H1 (cell line): ENCODE data around the gene CEP41. TPM values are rescaled to one million over a fixed set of nuclear protein-coding genes. Genes with fewer than 3 reads are reported as not detected.

Experiments used
- CTCF ChIA-PET: fragments of 300-600 bp; sonication (Branson Sonifier 250); formaldehyde crosslinking; loops from one replicate; lab custom pipeline; 2021; ENCODE audit not compliant: partially characterized antibody; lab: Charles Lee
- POLR2A ChIA-PET: fragments of 300-600 bp; sonication (Branson Sonifier 250); formaldehyde crosslinking; loops from one replicate; lab custom pipeline; 2021; ENCODE audit warnings: inconsistent platforms; ENCODE audit not compliant: partially characterized antibody; lab: Charles Lee
- DNase-seq, 2 experiments: peaks; one replicate each; pipeline versions ENCODE4 v3.0.0 to v3.0.0-alpha.2; 2010 to 2022; ENCODE audit warnings: low spot score in 2 of 2, low read depth in 1 of 2, mixed read lengths in 1 of 2
- FAIRE-seq: peaks from 2 replicates; lab custom pipeline; 2011; peaks lifted over from hg19 to GRCh38; lab: Jason Lieb, UNC
- H2AFZ ChIP-seq: 2 replicates; pipeline ENCODE4 v1.8.1; 2012; ENCODE audit warnings: low read length, inconsistent platforms
- H2AK5ac ChIP-seq: 2 replicates; pipeline ENCODE4 v1.6.1; 2013; ENCODE audit warnings: low read depth, low read length
- H2BK120ac ChIP-seq: replicated peaks from 2 replicates; pipeline ENCODE3; 2013; ENCODE audit warnings: low read depth, low read length, inconsistent platforms
- H2BK12ac ChIP-seq: 2 replicates; pipeline ENCODE4 v1.6.1; 2013; ENCODE audit warnings: low read depth, low read length
- H2BK15ac ChIP-seq: 2 replicates; pipeline ENCODE4 v1.6.1; 2013; ENCODE audit warnings: low read length
- H2BK20ac ChIP-seq: 2 replicates; pipeline ENCODE4 v1.6.1; 2013; ENCODE audit warnings: low read length
- H2BK5ac ChIP-seq: 2 replicates; pipeline ENCODE4 v1.6.1; 2013; ENCODE audit warnings: low read depth, low read length
- H3K14ac ChIP-seq: 2 replicates; pipeline ENCODE4 v1.6.1; 2013; ENCODE audit warnings: inconsistent platforms; ENCODE audit not compliant: insufficient read length
- H3K18ac ChIP-seq: 2 replicates; pipeline ENCODE4 v1.6.1; 2013; ENCODE audit warnings: low read length; ENCODE audit errors: extremely low read depth
- H3K23ac ChIP-seq: 2 replicates; pipeline ENCODE4 v1.6.1; 2013; ENCODE audit warnings: inconsistent platforms; ENCODE audit not compliant: insufficient read length
- H3K23me2 ChIP-seq: 2 replicates; pipeline ENCODE4 v1.6.1; 2013; ENCODE audit warnings: low read depth, low read length
- H3K27ac ChIP-seq: 2 replicates; pipeline ENCODE4 v1.6.1; 2011; ENCODE audit warnings: low read depth, low read length, inconsistent platforms
- H3K27me3 ChIP-seq, 4 experiments: replicated peaks in 1 of 4; 1 replicate in 1 of 4; 2 replicates in 3 of 4; pipeline versions ENCODE4 v1.6.1 to v1.8.1; 2011 to 2013; ENCODE audit warnings: low read length in 3 of 4, mild to moderate bottlenecking in 3 of 4, inconsistent platforms in 2 of 4, mixed read lengths in 2 of 4, moderate library complexity in 1 of 4; ENCODE audit not compliant: control insufficient read depth in 3 of 4, insufficient read depth in 3 of 4; ENCODE audit errors: extremely low read depth in 1 of 4
- H3K36me3 ChIP-seq, 4 experiments: 2 replicates each; pipeline versions ENCODE4 v1.6.1 to v1.8.1; 2011 to 2013; ENCODE audit warnings: mild to moderate bottlenecking in 4 of 4, low read length in 3 of 4, moderate library complexity in 2 of 4, control low read depth in 1 of 4, inconsistent platforms in 1 of 4; ENCODE audit not compliant: insufficient read depth in 4 of 4, control insufficient read depth in 2 of 4
- H3K4ac ChIP-seq: replicated peaks from 2 replicates; pipeline ENCODE3; 2013; ENCODE audit warnings: low read length, low read depth, mixed read lengths, inconsistent platforms; ENCODE audit not compliant: insufficient read length
- H3K4me1 ChIP-seq, 4 experiments: replicated peaks in 1 of 4; 1 replicate in 1 of 4; 2 replicates in 3 of 4; pipeline versions ENCODE4 v1.6.1 to v1.8.1; 2011 to 2013; ENCODE audit warnings: low read length in 3 of 4, inconsistent platforms in 2 of 4, mixed read lengths in 1 of 4; ENCODE audit not compliant: insufficient read depth in 4 of 4, control insufficient read depth in 3 of 4
- H3K4me2 ChIP-seq, 2 experiments: 2 replicates each; pipeline versions ENCODE4 v1.6.1 to v1.8.1; 2011 to 2013; ENCODE audit warnings: low read depth in 2 of 2, low read length in 2 of 2, control low read depth in 1 of 2, inconsistent platforms in 1 of 2, mild to moderate bottlenecking in 1 of 2; ENCODE audit not compliant: insufficient read depth in 1 of 2
- H3K4me3 ChIP-seq, 4 experiments: fragments of 200-600, 300-600 bp in 1 of 4; sonication (generic), shearing (Covaris generic), sonication (Bioruptor Twin) in 1 of 4; 2 replicates each; pipeline versions ENCODE4 v1.5.1 to v1.8.1; 2011 to 2016; ENCODE audit warnings: low read length in 4 of 4, low read depth in 3 of 4, control low read depth in 2 of 4, inconsistent platforms in 2 of 4, mild to moderate bottlenecking in 2 of 4, mixed read lengths in 1 of 4, moderate library complexity in 1 of 4; ENCODE audit not compliant: insufficient read depth in 2 of 4; ENCODE audit errors: extremely low read depth in 1 of 4
- H3K56ac ChIP-seq: replicated peaks from 2 replicates; pipeline ENCODE3; 2013; ENCODE audit warnings: low read depth, mild to moderate bottlenecking, mixed read lengths, low read length, inconsistent platforms; ENCODE audit not compliant: insufficient read length
- H3K79me1 ChIP-seq: 2 replicates; pipeline ENCODE4 v1.6.1; 2013; ENCODE audit warnings: low read depth, low read length, control low read depth
- H3K79me2 ChIP-seq, 2 experiments: 2 replicates each; pipeline versions ENCODE4 v1.6.1 to v1.8.1; 2012 to 2013; ENCODE audit warnings: low read length in 2 of 2, mild to moderate bottlenecking in 2 of 2, inconsistent platforms in 1 of 2; ENCODE audit not compliant: insufficient read depth in 2 of 2, control insufficient read depth in 1 of 2
- H3K9ac ChIP-seq, 4 experiments: replicated peaks in 1 of 4; 1 replicate in 1 of 4; 2 replicates in 3 of 4; pipeline versions ENCODE4 v1.6.1 to v1.8.1; 2011 to 2013; ENCODE audit warnings: low read depth in 3 of 4, low read length in 3 of 4, control low read depth in 2 of 4, mild to moderate bottlenecking in 2 of 4, moderate library complexity in 2 of 4, inconsistent platforms in 1 of 4; ENCODE audit errors: extremely low read depth in 1 of 4
- H3K9me3 ChIP-seq, 2 experiments: 2 replicates each; pipeline versions ENCODE4 v1.6.1 to v1.8.1; 2012 to 2013; ENCODE audit warnings: mild to moderate bottlenecking in 2 of 2, moderate library complexity in 2 of 2, control low read depth in 1 of 2, inconsistent platforms in 1 of 2, low read depth in 1 of 2, low read length in 1 of 2, mixed read lengths in 1 of 2; ENCODE audit not compliant: insufficient read depth in 2 of 2
- H4K20me1 ChIP-seq, 2 experiments: replicated peaks in 1 of 2; 2 replicates each; pipeline versions ENCODE3 to v1.8.1; 2011 to 2013; ENCODE audit warnings: inconsistent platforms in 2 of 2, low read length in 2 of 2, mild to moderate bottlenecking in 1 of 2; ENCODE audit not compliant: insufficient read depth in 2 of 2, control insufficient read depth in 1 of 2
- H4K5ac ChIP-seq: 2 replicates; pipeline ENCODE4 v1.6.1; 2013; ENCODE audit warnings: low read length, low read depth, mixed read lengths, inconsistent platforms; ENCODE audit not compliant: insufficient read length
- H4K8ac ChIP-seq: 2 replicates; pipeline ENCODE4 v1.8.0; 2013; ENCODE audit warnings: mild to moderate bottlenecking, moderate library complexity, low read length, inconsistent platforms; ENCODE audit not compliant: insufficient read depth; ENCODE audit errors: extremely low read depth
- H4K91ac ChIP-seq: replicated peaks from 2 replicates; pipeline ENCODE3; 2013; ENCODE audit warnings: low read length, mixed read lengths, inconsistent platforms; ENCODE audit not compliant: insufficient read length
- POLR2AphosphoS5 ChIP-seq: IDR thresholded peaks from 2 replicates; pipeline ENCODE4 v1.6.1; 2011; ENCODE audit warnings: low read depth, low read length
- POU5F1 ChIP-seq: IDR thresholded peaks from 2 replicates; pipeline ENCODE4 v1.6.1; 2011; ENCODE audit warnings: low read depth, mild to moderate bottlenecking, low read length, moderate library complexity
- SIN3A ChIP-seq, 2 experiments: IDR thresholded peaks in 1 of 2; conservative IDR thresholded peaks in 1 of 2; 2 replicates each; pipeline ENCODE4 v1.6.1; 2011 to 2012; ENCODE audit warnings: low read length in 2 of 2, improper control_type of control experiment in 1 of 2, low read depth in 1 of 2, mild to moderate bottlenecking in 1 of 2
- WGBS, 2 experiments: shearing (Covaris generic) in 1 of 2; methylation state at CpG; one replicate each; pipeline versions ENCODE4 v1.1.6 to v1.1.7; 2013 to 2015; ENCODE audit warnings: low lambda C conversion rate in 2 of 2, mixed read lengths in 2 of 2, inconsistent platforms in 1 of 2, low coverage in 1 of 2, missing lambda C conversion rate in 1 of 2; ENCODE audit not compliant: insufficient replicate concordance in 2 of 2, insufficient coverage in 1 of 2, insufficient read length in 1 of 2; ENCODE audit errors: extremely low coverage in 1 of 2, missing lambda C conversion rate in 1 of 2; 5-methylcytosine and 5-hydroxymethylcytosine counted together
- polyA plus RNA-seq, 7 experiments: library from polyadenylated mRNA; depleted of rRNA in 3 of 7; stranded (reverse) in 5 of 7; unstranded in 2 of 7; fragments of >200 nt in 5 of 7; fragments of 200-250 nt in 2 of 7; gene quantifications; 1 replicate in 5 of 7; 2 replicates in 1 of 7; 4 replicates in 1 of 7; pipeline versions ENCODE4 v1.2.1 to v1.2.3, GENCODE V29; 2011 to 2013; ENCODE audit warnings: missing spikeins in 2 of 7, mixed read lengths in 2 of 7
- total RNA-seq: library from RNA; stranded (reverse); fragmentation: NEBNext Ultra II Directional; extraction: Animal tissue kit (Norgen Biotek cat#: 25700); gene quantifications from 2 replicates; pipeline ENCODE4 v1.2.1, GENCODE V29; 2021

Gene CEP41
- total and polyA plus RNA-seq, 2 of the 8 experiments (the other 6 are each of a cell fraction or from before 2014, with no cell fraction given) = 9.3 to 12.8 TPM

DNA sequence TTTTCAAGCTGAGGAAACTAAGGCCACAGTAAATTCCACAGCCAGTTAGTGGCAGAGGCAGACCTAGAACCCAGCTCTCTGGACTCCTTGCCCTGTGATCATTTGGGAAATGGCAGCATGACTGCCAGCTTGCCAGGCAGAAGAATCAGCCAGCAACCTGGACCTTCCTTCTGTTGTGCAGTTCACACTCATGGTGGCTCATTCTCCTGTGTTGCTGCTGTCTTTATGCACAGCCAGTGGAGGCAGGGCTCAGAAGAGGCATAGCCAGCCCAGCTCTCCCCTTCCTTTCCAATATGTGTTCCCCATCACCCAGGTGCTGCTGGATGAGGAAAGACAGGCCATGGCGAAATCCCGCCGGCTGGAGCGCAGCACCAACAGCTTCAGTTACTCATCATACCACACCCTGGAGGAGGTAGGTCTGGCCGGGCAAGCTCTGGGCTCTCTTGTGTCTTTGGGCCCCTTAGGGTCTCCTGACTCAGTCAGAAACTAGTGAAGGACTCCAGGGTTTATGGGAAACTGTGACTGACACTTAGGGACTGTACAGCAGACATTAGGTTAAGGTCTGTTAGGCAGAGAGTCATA is 81.4 kb downstream of the CEP41 start:
- POLR2A ChIA-PET = no interaction called here
- H4K91ac ChIP-seq = no peak overlapping the region
- DNase-seq (no peak), FAIRE-seq (no peak)
- no peak overlapping the region for H4K5ac ChIP-seq
- H3K23ac ChIP-seq = no peak overlapping the region
- H3K9ac ChIP-seq = no peak overlapping the region
- peaks cover 5 to 11% (median 10%) of the 10 kb centered on the region in 4 experiments for H3K4me1 ChIP-seq
- no peak overlapping the region for H3K4me2 ChIP-seq
- no peak overlapping the region for H4K8ac ChIP-seq
- 87% methylated on average over 5 of the region's 5 CpGs; no CpG with 5 or more reads in 1 of the 2 experiments for WGBS, 2 experiments
- no peak overlapping the region for H2AFZ ChIP-seq
- no peak overlapping the region for H3K18ac ChIP-seq
- H3K27me3 ChIP-seq = no peaks in the 10 kb centered on the region
- H2BK120ac ChIP-seq = no peak overlapping the region
- H3K4me3 ChIP-seq = no peak overlapping the region
- TF ChIP-seq POLR2AphosphoS5 = no peak
- no peak for TF ChIP-seq SIN3A (conservative IDR thresholded peaks at IDR 0.05 in 1 of 2, IDR thresholded peaks at IDR 0.05 in 1 of 2; ENCODE audit: low read depth in 1 of 2, low read length in 2 of 2)
- no peak for TF ChIP-seq POU5F1
- no peaks in the 10 kb centered on the region for H4K20me1 ChIP-seq
- H3K14ac ChIP-seq = no peak overlapping the region
- H3K23me2 ChIP-seq = no peaks in the 10 kb centered on the region
- no peaks in the 10 kb centered on the region for H3K36me3 ChIP-seq
- H2BK12ac ChIP-seq = no peak overlapping the region
- no peak overlapping the region for H2AK5ac ChIP-seq
- H3K79me1 ChIP-seq = no peaks in the 10 kb centered on the region
- H3K27ac ChIP-seq = no peak overlapping the region
- no peak overlapping the region for H3K56ac ChIP-seq
- H2BK5ac ChIP-seq = no peak overlapping the region
- 0 out of 4 replicates have a peak, but pooled peaks cover 0 to 6% of the 10 kb centered on the region in 2 experiments for H3K9me3 ChIP-seq
- H2BK20ac ChIP-seq = no peak overlapping the region
- no peak overlapping the region for H3K4ac ChIP-seq
- peak overlapping the region; percentile 65; the same call in 1 of the 2 replicates for H2BK15ac ChIP-seq
- no peaks in the 10 kb centered on the region for H3K79me2 ChIP-seq
- CTCF ChIA-PET = interaction anchor here (0.8 kb wide), 1 partner anchor 22 kb away, joined by 3 read pairs; no protein-coding TSS in a partner anchor
